Stimulated activated CD4-positive, alpha-beta T cell treated with anti-CD3 and anti-CD28 coated beads, Interleukin-4, amount 100 ng/mL, for 1 hour (primary cell): ENCODE results near the gene IRS1.

Source experiments
- DNase-seq: peaks from one replicate; pipeline ENCODE4 v3.0.0-alpha.2; 2020

The IRS1 gene

DNA sequence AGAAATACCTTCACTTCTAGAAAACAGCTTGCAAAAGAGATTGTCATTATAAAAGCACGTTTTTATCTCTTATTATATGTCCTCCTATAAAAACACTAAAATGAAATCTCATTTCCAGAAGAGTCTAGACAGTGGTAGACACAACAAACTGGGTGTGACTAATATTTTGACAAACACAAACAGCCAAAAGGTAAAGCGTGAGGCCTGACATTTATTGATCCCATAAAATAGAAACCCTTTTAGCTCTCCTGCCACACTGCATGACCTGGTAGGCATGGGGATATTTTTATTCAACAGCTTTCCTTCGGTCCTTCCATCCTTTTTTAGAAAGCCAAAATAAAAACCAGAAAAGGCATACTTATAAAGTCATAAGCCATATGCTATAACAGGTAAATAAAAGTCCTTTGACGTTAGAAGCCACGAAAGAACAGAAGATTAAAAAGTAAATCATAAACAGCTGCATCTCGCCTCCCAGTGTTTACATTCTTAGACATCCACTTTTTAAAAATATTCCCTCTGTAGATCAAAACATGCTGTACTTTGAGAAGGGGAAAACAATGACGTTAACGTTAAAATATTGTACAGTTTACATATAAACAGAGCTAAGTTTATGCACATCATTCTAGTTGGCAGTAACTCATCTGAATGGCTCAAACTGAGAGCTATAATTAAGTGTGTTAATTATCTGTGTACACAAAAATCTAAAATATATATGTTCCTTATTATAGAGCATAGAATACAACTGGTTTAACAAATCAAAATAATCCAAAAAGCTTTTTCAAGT lies 44.6 kb downstream of the IRS1 start:
- DNase-seq, result no peak

- DNase-seq, result no peak
Observed at GRCh38 chr2:226752887-226753286, 46.7 kb downstream of the IRS1 start.

DNA sequence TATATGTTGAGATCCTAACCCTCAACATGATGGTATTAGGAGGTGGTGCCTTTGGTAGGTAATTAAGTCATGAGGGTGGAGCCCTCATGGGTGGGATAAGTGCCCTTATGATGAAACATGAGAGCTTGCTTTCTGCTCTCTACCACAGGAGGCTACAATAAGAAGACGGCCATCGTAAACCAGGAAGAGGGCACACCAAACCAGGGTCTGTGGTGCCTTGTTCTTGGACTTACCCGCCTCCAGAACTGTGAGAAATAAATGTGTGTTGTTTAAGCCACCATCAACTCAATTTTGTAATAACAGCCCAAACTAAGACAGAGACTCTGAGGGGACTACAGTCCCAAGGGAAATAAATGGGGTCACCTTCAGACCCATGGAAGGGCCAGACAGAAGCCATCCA lies 52.3 kb downstream of the IRS1 start:
- DNase-seq, result no peak

DNA sequence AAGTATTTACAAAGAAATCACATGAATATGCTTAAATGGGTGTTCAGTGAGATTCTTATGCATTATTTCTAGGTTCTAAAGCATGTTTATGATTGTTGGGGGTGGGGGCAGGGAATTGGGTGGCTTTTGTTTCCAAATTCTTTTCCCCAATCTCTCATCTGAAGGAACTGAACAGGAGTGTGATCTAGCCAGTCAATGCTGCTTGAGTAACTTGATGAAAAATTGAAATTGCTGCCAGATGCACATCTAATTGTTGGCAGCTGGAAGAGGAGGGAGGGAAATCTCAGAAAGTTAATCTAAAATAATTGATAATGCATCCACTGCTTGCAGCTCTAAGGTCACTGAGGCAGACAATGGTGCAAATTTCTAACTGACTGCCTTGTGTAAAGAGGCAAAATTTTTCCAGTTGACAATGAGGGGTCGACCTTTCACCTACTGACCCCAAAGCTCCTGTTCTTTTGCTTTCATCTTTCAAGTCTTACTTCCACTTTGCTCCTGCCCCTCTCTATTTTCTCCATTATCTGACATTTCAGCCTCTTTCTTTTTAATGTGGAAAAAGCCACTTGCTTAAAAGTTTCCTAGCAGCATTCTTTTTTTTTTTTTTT lies 53.3 kb downstream of the IRS1 start:
- DNase-seq, result no peak

DNA sequence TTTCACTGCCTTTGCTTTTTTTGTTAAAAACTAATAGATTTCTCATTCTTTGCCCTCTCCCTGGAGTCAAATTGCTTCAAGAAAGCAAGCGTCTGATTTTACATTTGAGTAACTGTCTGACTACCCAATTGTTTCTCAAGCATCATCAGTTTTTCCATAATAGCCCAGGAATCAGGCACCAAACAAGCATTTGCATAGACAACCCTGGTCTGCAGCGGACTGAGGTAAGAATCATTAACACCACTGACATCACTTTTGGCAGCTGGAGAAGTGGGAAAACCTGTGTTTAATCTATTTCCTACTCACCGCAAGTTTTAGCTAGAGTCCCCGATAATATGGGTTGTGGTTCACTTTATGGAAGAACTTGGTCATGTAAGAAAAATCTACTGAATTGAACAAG lies 55.7 kb downstream of the IRS1 start:
- no peak for DNase-seq

DNA sequence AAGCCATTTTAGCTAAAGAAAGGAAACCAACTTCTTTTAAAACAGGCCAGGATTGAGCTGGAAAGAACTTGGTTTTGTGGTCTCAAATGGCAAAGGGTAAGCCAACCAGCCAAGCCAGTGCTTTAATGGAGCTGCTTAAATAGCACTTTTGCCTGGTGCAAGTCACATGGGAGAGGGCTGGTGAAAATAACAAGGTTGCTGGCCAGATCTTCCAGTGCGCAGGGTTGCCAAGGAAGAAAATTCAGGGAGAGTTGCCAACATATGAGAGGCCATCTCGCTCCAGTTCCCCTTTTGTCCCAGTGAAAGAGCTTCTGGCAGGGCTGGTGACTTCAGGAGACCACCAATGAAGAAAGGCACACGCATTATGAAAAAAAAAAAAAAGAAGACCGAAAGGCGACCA lies 57.3 kb downstream of the IRS1 start:
- DNase-seq, result no peak

GRCh38 chr2:226740039-226740648 lies 59.5 kb downstream of the IRS1 start:
- DNase-seq, result no peak

GRCh38 chr2:226739545-226740030 lies 60.0 kb downstream of the IRS1 start:
- no peak for DNase-seq

DNA sequence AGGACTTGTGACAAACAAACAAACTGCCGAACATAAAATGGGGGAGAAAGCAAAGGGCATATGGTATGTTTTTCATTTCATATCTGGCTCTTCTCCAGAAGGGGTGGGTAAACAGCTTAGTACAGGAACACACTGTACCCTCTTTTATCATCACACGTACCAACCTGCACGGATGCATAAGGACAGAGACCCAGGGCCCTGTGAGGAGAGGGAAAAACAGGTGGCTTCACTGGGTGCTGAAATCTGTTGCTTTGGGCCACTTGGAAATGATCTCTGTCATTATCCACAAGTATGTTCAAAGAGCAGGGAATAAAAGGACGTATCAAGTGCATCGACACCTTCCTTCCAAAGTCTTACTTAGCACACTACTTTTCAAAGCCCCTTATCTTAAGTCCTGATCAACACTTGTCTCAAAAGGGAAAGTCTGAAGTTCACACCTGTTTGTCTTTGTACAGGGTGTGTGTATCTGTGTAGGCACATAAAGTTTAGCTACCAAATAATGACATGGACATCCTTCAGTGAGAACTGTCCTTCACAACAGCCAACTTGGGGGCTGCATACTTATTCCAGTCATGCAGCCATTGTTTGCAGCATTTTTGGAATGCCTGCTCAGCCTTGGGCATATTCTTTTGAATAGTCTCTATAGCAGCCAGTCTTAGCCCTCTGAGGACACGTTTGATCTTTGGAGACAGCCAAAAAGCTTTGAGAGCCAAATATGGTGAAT lies 60.6 kb downstream of the IRS1 start:
- DNase-seq, result no peak

DNA sequence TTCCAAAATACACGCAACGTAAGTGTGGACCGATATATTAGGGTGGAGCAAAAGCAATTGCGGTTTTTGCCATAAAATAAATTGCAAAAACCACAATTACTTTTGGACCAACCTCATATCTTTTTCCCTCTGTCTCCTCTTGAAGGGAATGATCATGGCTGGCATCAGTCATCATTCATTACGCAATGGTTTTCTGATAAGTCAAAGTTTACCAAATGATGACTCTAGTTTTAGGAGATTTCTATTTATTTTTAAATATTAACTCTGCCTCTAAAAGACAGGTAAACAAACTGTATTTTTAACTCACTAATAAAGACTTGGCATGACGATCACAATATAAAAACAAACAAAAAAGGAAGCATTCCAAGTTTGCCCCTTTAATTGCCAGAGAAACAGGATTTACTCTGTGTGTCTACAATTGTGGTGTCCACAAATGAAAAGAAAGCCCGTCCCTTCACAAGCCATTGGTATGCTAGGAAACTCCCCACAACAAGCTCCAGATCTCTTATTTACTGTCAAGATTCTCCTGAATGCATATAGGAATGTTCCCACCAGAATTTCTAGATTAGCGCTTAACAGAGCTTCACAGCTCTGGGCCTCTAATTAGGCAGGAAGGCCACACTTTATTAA lies 61.3 kb downstream of the IRS1 start:
- no peak for DNase-seq

DNA sequence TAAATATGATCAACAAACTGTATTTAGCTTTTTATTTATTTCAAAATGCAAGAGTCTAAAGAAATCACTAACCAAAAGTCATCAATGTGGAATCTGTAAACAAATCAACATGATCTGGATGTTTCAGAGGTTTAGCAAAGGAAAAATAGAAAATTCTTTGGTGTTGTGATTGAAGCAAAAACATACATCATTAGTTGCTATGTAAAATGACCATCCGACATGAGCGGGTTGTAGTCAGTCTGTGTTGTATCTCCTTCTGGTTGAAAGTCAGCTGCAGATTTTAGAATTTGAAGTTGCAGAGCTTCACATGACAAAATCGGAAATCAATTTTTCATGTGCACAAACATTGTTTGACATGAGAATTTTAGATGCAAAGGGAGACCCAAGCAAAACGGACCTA lies 63.2 kb downstream of the IRS1 start:
- no peak for DNase-seq

DNA sequence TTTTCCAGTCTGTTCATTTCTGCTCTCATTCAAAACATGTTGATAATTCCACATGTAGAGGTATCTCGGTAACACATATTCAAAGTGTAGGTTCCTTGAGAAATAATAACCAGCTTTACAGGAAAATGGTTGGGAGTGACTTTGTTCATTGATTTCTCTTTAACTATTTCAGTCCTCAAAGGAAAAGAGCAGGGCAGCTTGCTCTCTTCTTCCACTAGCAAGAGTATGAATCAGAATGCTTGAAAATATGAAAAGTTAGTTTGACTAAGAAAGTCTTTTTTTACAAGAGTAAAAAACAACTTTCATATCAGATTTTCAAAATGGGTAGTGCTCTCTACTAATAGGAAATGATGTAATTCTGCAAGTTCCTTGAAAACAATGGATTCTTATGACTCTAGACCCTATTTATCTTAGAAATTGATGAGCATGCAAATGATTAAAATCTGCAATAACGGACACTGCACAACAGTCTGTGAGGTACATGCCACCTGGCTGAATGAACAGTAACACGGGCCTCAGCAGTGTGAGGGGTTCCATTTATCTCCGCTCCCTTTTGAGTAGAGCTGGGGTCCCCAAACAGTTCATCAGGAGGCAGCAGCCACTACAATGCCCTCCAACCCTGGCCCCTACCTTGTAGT lies 65.6 kb downstream of the IRS1 start:
- DNase-seq, result no peak

DNA sequence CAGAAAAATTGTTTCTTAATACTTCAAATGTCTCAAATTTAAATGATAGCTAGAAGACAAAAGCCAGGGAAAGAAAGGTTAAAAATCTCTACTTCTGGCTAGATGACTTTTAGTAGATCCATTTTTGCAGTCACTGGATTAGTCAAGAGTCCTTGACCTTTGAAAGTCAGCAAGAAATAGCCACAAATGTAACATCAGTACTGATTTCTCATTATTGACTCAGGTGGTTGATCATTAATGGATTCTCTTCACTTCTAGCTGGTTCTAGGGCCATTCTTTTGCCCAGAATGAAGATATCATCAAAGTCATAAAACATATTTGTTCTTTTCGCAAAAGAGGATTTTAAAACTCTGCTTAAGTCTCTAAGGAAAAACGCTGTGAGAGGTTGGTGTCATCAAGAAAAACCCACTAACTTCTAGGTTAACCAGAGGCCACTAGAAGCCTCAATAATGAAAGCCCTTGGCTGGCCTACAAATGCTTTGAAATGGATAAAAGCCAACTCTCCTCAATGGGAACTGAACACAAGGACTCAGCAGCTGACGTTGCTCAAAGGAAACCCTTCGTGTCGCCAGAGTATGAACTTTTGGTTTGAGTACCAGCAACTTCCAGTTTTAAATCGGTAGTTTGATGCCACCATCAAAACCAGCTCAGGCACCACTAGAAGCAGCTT lies 66.3 kb downstream of the IRS1 start:
- DNase-seq, result no peak

- DNase-seq, result no peak
Observed at GRCh38 chr2:226732478-226733188, 67.0 kb downstream of the IRS1 start.

DNA sequence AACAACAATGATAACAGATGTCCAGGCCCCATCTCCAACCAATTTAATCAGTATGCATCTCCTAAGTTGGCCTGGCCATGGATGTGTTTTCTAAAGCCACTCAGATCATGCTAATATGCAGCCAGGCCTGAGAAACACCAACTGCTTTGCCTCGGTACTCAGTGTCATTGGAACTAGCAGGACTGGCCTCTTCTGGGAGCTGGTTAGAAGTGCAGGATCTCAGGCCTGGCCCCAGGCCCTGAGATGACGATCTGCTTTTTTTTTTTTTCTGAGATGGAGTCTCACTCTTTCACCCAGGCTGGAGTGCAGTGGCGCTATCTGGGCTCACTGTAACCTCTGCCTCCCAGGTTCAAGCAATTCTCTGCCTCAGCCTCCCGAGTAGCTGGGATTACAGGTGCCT lies 69.1 kb downstream of the IRS1 start:
- DNase-seq, result no peak

- DNase-seq, result no peak
Observed at GRCh38 chr2:226728996-226729395, 70.6 kb downstream of the IRS1 start.

DNA sequence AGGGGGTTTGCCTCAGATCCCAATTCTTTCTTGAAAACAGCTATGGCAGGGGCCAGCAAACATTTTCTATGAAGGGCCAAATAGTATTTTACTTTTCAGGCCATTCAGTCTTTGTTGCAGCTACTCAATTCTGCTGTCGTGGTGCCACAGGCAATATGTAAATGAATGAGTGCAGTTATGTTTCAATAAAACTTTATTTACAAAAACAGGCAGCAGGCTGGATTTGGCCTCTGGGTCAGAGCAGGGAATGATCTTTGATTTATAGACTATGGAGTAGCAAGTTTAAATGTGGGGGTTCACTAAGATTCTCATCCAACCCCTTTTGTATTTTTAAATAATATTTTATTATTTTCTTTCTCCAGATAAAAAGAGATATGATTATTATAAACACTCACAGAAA lies 72.4 kb downstream of the IRS1 start:
- DNase-seq, result no peak

- DNase-seq, result no peak
Observed at GRCh38 chr2:226726546-226726945, 73.1 kb downstream of the IRS1 start.

DNA sequence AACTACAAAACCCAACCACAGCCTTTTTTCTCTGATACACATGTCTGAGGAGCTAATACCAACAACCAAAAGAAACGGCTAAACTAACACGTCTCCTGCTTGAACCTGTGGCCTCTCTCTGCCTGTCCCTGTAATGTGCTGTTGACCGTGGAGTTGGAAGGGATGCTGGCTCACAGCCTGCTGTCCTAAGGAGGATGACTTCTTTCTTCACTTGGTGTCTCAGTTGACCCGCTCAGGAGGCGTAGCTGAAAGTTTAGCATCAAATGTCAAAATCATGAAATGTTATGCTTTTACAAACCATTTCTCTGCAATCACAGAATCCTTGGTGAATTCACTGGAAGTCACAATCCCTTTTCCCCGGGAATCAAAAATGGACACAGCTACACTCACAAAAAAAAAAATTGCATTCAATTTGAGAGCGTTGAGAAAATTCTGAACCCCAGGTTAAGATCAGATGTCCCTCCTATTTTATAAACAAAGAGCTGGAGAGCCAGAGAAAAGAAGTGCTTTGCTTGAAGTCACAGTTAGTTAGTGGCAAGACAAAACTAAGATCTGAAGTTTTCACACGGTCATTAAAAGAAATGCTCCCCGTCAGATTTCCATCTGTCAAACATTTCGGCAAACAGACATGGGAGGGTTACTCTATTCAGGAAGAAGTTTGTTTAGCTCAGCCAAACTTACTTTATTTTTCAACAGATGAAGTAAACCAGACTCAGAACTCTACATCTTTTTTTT lies 74.3 kb downstream of the IRS1 start:
- DNase-seq, result no peak

GRCh38 chr2:226721541-226721940 lies 78.1 kb downstream of the IRS1 start:
- DNase-seq, result no peak

- no peak for DNase-seq
Observed at GRCh38 chr2:226720948-226721347, 78.7 kb downstream of the IRS1 start.
